K562 (cell line): ENCODE results near the gene TMEM187. TPM values are rescaled to one million over a fixed set of nuclear protein-coding genes. Genes with fewer than 3 reads are reported as not detected.

Experiments
- ESRRB ChIP-seq: fragments of 250-450 bp; sonication (Bioruptor Pico); IDR thresholded peaks from 2 replicates; pipeline ENCODE4 v1.5.0; 2020; ENCODE audit warnings: mild to moderate bottlenecking, moderate library complexity, borderline replicate concordance
- FUS ChIP-seq: fragments of 200-400 bp; formaldehyde crosslinking; optimal IDR thresholded peaks from 2 replicates; pipeline ENCODE3; 2017; ENCODE audit warnings: low read depth, low read length
- HNRNPH1 ChIP-seq: fragments of 200-400 bp; formaldehyde crosslinking; optimal IDR thresholded peaks from 2 replicates; pipeline ENCODE3; 2017; ENCODE audit warnings: low read depth, mild to moderate bottlenecking, low read length, moderate library complexity
- HNRNPL ChIP-seq: fragments of 200-400 bp; formaldehyde crosslinking; IDR thresholded peaks from 2 replicates; pipeline ENCODE4 v1.6.1; 2017; ENCODE audit warnings: low read depth, mild to moderate bottlenecking, low read length
- KLF1 ChIP-seq: fragments of 450-650 bp; IDR thresholded peaks from 2 replicates; pipeline ENCODE4 v1.6.1; 2016; ENCODE audit warnings: missing genetic modification characterization, missing compliant biosample characterization
- SIRT6 ChIP-seq: IDR thresholded peaks from one replicate; pipeline ENCODE4 v1.6.1; 2012; ENCODE audit warnings: low read depth, mild to moderate bottlenecking, control low read depth, inconsistent platforms, low read length, moderate library complexity
- SLC30A9 ChIP-seq: fragments of 250-450 bp; sonication (Bioruptor Pico); IDR thresholded peaks from 2 replicates; pipeline ENCODE4 v1.8.0; 2022; ENCODE audit warnings: mild to moderate bottlenecking, moderate library complexity
- ZNF184 ChIP-seq: sonication (generic); formaldehyde crosslinking; IDR thresholded peaks from 2 replicates; pipeline ENCODE4 v1.5.0; 2020; ENCODE audit warnings: missing genetic modification reagents
- polyA plus RNA-seq, 8 experiments: library from polyadenylated mRNA; depleted of rRNA in 4 of 8; stranded (reverse) in 5 of 8; unstranded in 3 of 8; fragments of >200 nt; fragmentation: Nextera tagmentation in 2 of 8; fragmentation: Illumina TruSeq in 1 of 8; extraction: Ambion mirVana in 2 of 8; extraction: Trizol in 1 of 8; gene quantifications; 2 replicates each; pipeline versions ENCODE4 v1.2.1 to v1.2.3, GENCODE V29; 2011 to 2014; ENCODE audit warnings: inconsistent platforms in 1 of 8, missing spikeins in 1 of 8
- total RNA-seq, 7 experiments: library from RNA; depleted of rRNA in 6 of 7; stranded (reverse); fragments of >200 nt in 6 of 7; fragmentation: Illumina TruSeq in 2 of 7; extraction: Trizol in 2 of 7; gene quantifications; 2 replicates each; pipeline versions ENCODE4 v1.2.1 to v1.2.3, GENCODE V29; 2011 to 2021; ENCODE audit warnings: low replicate concordance in 1 of 7
- TF ChIP-seq, protein P1 (sequence below): sonication (generic); formaldehyde crosslinking; IDR thresholded peaks from 2 replicates; pipeline ENCODE4 v1.8.0; 2023; ENCODE audit warnings: missing genetic modification reagents, mild to moderate bottlenecking, borderline replicate concordance
- TF ChIP-seq, protein P2 (sequence below), 2 experiments: fragments of 250-450 bp in 1 of 2; fragments of 450-650 bp in 1 of 2; sonication (Bioruptor Pico) in 1 of 2; IDR thresholded peaks; 2 replicates each; pipeline versions ENCODE4 v1.6.1 to v1.8.0; 2016 to 2021; ENCODE audit warnings: mild to moderate bottlenecking in 2 of 2, moderate library complexity in 2 of 2, missing compliant biosample characterization in 1 of 2, missing genetic modification characterization in 1 of 2
- TF ChIP-seq, protein P3 (sequence below), 2 experiments: fragments of 450-650 bp; IDR thresholded peaks; 2 replicates each; pipeline ENCODE4 v1.6.1; 2016; ENCODE audit warnings: mild to moderate bottlenecking in 2 of 2, borderline replicate concordance in 1 of 2, low read depth in 1 of 2, moderate library complexity in 1 of 2

The TMEM187 gene
- total and polyA plus RNA-seq, 9 of the 15 experiments (the other 6 are each of a cell fraction or from before 2014, with no cell fraction given), result 0.13 to 6.4 (median 1.6) TPM

DNA sequence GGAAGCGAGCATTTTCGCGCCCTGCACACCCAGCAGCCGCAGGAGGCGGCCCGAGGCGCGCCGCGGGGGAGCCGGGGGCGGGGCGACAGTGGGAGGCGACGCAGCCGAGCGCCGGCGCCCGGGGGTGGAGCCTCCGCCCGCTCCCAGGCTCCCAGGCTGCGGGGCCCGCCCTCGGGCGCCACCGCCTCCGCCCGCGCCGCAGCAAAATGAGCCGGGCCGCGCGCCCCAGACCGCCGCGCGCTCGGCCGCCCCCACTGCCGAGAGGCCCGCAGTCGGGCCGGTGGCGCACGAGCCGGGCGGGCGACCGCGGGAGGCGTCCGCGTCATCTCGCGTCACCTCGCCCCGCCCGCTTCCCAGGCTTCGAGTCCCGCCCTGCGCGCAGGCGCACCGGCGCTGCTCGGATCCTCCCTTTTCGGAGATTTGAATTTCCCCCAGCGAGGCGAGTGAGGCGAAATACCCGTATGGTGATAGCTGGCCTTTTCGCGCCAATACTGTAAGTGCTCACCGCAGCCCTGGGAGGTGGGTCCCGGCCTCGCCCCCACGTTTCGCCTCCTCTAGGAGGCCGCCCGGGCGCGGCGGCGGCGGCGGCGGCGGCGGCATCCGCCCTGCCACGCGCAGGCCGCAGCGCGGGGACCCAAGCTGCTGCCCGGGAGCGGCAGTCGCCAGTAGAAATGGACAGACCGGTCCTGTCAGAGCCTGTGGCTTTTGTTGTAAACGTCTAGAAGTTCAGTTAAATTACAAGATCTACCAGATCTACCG lies at the start of gene TMEM187 (continued):
- TF ChIP-seq, protein P1, sequence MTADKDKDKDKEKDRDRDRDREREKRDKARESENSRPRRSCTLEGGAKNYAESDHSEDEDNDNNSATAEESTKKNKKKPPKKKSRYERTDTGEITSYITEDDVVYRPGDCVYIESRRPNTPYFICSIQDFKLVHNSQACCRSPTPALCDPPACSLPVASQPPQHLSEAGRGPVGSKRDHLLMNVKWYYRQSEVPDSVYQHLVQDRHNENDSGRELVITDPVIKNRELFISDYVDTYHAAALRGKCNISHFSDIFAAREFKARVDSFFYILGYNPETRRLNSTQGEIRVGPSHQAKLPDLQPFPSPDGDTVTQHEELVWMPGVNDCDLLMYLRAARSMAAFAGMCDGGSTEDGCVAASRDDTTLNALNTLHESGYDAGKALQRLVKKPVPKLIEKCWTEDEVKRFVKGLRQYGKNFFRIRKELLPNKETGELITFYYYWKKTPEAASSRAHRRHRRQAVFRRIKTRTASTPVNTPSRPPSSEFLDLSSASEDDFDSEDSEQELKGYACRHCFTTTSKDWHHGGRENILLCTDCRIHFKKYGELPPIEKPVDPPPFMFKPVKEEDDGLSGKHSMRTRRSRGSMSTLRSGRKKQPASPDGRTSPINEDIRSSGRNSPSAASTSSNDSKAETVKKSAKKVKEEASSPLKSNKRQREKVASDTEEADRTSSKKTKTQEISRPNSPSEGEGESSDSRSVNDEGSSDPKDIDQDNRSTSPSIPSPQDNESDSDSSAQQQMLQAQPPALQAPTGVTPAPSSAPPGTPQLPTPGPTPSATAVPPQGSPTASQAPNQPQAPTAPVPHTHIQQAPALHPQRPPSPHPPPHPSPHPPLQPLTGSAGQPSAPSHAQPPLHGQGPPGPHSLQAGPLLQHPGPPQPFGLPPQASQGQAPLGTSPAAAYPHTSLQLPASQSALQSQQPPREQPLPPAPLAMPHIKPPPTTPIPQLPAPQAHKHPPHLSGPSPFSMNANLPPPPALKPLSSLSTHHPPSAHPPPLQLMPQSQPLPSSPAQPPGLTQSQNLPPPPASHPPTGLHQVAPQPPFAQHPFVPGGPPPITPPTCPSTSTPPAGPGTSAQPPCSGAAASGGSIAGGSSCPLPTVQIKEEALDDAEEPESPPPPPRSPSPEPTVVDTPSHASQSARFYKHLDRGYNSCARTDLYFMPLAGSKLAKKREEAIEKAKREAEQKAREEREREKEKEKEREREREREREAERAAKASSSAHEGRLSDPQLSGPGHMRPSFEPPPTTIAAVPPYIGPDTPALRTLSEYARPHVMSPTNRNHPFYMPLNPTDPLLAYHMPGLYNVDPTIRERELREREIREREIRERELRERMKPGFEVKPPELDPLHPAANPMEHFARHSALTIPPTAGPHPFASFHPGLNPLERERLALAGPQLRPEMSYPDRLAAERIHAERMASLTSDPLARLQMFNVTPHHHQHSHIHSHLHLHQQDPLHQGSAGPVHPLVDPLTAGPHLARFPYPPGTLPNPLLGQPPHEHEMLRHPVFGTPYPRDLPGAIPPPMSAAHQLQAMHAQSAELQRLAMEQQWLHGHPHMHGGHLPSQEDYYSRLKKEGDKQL (CRISPR knock-in tag), result no peak
- TF ChIP-seq KLF1 (tag) (peak; percentile 31; the same call in 1 of the 2 replicates), HNRNPL (no peak), ZNF184 (CRISPR knock-in tag) (no peak), SLC30A9 (CRISPR knock-in tag) (no peak), SIRT6 (no peak), FUS (no peak), ESRRB (CRISPR knock-in tag) (no peak), HNRNPH1 (no peak)
- TF ChIP-seq, protein P2, sequence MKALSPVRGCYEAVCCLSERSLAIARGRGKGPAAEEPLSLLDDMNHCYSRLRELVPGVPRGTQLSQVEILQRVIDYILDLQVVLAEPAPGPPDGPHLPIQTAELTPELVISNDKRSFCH (CRISPR knock-in tag; IDR thresholded peaks at IDR 0.05), result no peak
- TF ChIP-seq, protein P2 (tag; IDR thresholded peaks at IDR 0.05), result no peak
- TF ChIP-seq, protein P3, sequence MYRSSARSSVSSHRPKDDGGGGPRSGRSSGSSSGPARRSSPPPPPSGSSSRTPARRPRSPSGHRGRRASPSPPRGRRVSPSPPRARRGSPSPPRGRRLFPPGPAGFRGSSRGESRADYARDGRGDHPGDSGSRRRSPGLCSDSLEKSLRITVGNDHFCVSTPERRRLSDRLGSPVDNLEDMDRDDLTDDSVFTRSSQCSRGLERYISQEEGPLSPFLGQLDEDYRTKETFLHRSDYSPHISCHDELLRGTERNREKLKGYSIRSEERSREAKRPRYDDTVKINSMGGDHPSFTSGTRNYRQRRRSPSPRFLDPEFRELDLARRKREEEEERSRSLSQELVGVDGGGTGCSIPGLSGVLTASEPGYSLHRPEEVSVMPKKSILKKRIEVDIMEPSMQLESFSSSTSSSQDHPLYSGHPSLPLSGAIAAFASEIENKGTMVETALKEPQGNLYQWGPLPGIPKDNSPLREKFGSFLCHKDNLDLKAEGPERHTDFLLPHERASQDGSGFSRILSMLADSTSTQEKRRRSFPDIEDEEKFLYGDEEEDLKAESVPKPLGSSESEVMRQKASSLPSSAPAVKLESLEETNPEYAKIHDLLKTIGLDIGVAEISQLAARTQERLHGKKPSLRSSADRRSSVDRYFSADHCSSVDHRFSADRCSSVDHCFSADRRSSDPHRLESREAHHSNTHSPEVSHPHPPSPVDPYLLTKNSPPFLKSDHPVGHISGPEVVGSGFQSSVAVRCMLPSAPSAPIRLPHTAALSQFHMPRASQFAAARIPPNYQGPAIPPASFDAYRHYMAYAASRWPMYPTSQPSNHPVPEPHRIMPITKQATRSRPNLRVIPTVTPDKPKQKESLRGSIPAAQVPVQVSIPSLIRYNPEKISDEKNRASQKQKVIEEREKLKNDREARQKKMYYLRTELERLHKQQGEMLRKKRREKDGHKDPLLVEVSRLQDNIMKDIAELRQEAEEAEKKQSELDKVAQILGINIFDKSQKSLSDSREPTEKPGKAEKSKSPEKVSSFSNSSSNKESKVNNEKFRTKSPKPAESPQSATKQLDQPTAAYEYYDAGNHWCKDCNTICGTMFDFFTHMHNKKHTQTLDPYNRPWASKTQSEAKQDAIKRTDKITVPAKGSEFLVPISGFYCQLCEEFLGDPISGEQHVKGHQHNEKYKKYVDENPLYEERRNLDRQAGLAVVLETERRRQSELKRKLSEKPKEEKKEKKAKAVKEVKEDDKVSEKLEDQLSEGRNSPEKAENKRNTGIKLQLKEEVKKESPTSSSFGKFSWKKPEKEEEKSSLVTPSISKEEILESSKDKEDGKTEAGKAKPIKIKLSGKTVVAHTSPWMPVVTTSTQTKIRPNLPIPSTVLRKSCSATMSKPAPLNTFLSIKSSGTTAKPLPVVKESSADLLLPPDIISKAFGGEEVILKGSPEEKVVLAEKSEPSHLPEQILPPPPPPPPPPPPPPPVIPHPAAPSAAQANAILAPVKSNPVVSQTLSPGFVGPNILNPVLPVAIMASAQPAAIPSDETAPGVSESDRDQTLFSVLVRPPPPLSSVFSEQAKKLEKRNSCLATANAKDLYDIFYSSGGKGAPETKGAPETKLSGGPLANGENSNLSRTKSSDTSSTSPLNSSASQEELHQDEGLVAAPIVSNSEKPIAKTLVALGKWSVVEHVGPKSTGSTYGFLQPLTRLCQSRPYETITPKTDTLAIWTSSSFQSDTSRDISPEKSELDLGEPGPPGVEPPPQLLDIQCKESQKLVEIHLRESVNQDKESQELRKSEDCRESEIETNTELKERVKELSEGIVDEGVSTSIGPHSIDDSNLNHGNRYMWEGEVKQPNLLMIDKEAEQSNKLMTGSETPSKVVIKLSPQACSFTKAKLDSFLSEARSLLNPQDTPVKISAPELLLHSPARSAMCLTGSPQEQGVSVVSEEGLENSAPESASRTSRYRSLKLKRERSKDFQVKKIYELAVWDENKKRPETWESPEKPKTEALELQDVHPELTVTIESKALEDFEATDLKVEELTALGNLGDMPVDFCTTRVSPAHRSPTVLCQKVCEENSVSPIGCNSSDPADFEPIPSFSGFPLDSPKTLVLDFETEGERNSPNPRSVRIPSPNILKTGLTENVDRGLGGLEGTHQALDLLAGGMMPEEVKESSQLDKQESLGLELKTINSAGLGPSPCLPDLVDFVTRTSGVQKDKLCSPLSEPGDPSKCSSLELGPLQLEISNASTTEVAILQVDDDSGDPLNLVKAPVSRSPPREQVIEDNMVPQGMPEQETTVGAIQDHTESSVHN (IDR thresholded peaks at IDR 0.05; ENCODE audit: borderline replicate concordance in 1 of 2, low read depth in 1 of 2), result no peak
